HG03280 (cell line): Measurements from ENCODE around the gene GMCL2.

Experiments used
- ATAC-seq: cut with Tn5 transposase; IDR thresholded peaks from one replicate; pipeline ENCODE4 v1.9.1; 2021; ENCODE audit warnings: mild to moderate bottlenecking, moderate library complexity; ENCODE audit not compliant: unreplicated experiment

Gene GMCL2

DNA sequence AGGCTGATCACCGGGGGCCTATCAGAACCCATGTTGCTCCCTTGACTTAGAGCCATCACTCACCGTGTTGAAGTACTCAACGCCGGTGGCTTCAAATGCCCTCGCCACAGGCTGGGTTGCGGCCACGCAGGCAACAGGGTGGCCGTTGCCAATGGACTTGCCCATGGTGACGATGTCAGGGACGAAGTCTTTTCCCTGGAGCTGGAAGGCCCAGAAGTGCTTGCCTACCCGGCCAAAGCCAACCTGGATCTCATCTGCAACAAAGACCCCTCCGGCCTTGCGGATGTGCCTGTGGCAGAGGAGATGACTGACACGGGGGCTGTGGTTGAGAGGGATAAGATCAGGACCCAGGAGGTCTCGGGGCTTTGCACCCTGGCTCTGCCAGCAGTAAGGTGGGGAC lies 35.1 kb upstream of the GMCL2 start:
- ATAC-seq = no peak

DNA sequence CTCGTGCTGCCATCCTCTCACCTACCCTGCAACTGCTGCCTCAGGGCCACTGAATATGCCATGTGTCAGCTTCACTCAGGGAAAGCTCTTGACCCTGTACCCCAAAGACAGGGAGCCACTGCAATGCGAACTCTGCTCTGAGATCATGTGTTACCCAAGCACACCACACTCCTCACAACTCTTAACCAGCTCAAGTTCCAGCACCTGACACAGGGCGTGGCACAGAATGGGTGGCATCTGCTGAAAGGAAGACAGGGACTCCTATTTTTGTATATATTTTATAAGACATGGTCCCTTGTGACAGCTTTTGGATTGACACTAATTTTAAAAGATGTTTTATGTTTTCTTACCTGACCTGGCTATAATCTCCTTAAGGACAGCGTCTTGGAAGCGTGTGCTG lies 34.7 kb upstream of the GMCL2 start:
- no peak for ATAC-seq

DNA sequence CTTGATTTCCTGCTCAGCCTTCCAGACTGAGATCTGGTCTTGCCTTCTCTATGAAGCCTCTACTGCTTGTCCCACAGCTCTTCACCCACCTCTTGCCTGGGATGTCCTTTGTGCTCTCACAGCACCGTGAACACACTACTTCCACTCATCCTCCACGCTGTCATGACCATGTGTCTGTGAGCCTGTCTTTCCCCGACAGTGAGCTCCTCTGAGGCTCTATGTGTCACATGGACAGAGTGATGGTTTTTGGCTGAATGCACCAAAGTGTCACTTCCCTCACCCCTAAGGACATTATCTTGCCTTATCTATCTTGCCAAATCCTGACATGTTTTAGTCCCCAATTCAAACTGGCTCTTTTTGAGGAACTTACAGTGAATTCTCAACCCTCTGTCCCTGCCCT lies 34.1 kb upstream of the GMCL2 start:
- ATAC-seq = no peak

DNA sequence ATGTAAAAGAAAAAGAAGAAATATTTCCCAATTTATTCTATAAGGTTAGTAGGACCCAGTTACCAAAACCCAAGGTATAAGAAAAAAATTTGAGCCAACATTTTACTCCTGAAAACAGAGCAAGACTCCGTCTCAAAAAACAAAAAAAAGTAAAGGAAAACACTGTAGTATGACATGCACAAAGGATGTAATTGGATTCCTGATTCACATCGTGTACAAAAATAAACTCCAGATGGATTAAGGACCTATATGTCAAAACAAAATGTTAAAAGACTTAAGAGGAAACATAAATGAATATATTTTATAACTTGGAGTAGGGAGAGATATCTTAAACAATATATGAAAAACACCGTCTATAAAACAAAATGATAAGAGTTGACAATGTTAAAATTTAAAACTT lies 31.7 kb upstream of the GMCL2 start:
- no peak for ATAC-seq

DNA sequence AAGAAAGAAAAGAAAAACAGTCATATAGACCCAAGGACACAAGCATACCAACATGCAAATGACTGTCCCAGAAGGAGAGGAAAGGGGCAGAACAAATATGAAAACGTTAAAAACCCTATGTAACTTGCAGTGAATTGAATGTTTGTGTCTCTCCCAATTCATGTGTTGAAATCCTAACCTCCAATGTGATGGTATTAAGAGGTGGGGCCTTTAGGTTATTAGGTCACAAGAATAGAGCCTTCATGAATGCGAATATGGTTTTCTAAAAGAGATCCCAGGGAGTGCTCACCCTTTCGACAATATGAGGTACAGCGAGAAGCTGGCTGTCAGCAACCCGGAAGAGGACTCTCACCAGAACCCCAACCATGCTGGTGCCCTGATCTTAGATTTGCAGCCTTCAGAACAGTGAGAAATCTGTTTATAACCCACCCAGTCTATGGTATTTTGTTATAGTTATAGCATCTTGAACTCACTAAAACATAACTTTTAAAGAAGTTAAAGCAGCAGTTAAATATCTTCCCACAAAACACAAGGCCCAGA lies 31.1 kb upstream of the GMCL2 start:
- no peak for ATAC-seq

DNA sequence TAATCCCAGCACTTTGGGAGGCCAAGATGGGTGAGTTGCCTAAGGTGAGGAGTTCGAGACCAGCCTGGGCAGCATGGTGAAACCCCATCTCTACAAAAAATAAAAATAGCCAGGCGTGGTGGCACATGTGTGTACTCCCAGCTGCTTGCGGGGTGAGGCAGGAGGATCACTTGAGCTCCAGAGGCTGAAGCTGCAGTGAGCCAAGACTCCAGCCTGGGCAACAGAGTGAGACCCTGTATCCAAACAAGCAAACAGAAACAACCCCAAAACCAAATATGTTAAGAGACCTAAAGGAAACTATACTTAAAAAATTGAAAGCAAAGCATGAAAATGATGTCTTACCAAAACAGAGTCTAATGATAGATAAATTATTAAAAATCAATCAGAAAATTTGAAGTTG lies 29.6 kb upstream of the GMCL2 start:
- ATAC-seq = no peak

DNA sequence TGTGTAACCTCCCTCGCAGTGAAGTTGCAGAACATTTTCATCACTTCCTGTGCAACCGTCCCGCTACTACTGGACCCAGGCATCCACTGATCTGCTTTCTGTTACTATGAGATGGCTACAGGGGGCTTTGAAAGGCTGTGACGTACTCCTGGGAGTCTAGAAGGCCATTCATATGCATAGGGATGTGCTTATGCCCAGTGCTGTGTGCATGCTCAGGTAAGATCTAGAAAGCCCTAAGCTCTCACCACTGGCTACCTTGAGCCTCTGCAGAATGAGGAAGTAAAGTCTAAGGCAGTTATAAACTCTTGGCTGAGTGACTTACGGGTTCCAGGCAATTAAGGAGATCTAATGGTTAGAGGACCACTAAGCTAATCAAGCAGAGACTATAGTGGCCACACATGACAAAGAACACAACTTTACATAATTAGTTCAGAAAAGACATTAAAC lies 28.9 kb upstream of the GMCL2 start:
- ATAC-seq = no peak

DNA sequence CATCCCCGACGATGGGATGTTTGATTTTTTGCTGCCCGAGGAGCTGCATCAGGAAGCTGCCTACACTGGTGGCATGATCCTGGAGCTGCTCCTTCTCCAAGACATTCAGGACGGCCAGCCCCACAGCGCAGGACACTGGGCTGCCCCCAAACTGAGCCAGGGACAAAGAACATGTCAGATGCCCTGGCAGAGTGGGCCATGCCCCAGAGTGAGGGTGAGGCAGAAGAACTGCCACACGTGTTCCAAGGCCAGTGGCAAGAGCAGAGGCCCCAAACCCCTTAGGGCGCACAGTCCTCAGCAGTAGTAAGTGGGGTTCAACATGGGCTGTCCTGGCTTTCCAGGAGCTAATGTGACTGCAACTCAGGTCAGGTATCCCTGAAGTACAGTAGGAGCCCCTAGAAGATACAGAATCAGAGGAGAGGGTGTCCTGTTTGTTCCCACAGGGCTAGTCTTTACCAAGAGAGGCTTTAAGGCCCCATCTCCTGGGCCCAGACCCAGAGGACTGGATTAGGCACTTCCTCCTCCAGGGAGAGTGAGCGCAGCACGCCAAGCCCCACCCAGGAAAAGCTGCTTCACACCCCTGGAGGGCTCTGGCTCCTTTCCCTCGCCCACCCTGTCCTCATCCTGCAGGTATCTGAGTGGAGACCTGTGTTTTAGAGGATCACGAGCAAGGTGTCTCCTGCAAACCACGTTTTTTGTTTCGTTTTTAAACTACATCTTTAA lies 28.3 kb upstream of the GMCL2 start:
- no peak for ATAC-seq

DNA sequence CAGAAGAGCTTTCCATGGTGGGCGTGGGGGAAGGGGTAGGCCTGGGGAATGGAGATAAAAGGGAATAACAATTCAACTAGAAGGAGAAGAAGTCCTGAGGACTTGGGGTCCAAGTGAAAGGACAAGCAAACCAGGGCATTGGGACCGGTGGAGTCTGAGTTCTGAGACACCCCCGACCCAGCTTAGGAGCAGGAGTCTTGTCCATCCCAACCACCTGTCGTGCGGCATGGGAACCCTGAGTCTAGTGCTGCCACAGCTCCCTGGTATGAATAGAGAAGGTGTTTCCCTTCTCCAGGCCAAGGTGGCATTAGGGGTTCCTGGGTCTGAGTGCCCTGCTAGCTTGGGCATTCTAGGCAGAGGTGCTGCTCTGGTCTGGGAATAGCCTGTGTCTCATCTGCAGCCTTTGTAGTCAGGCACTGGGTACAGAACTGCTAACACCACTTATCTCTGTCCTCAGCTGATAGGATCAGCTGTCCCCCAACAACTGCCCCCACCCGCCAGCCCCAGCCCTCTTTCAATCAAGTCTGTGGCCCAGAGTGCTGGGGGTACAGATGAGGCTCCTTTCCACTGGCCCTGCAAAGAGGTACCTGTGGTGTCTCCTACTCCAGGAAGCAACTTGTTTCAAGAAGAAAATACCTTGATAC lies 27.1 kb upstream of the GMCL2 start:
- no peak for ATAC-seq

DNA sequence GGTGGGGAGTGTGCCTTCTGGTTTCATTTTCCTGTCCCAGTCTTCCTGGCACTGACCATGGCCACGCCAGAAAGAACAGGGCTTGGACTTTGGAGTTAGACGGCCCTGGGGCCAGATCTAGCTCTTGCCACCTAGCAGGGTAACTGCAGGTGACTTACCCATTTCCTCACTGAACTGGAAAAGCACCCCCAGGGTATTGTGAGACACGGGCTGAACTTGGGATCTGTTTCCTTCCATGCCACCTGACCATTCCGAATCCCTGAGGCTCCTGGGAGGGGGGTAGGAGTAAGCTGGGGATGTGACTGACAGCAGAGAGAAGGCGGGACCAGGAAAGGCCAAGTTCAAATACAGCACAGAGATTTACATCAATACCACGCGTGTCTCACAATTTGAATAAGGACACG lies 26.6 kb upstream of the GMCL2 start:
- no peak for ATAC-seq

DNA sequence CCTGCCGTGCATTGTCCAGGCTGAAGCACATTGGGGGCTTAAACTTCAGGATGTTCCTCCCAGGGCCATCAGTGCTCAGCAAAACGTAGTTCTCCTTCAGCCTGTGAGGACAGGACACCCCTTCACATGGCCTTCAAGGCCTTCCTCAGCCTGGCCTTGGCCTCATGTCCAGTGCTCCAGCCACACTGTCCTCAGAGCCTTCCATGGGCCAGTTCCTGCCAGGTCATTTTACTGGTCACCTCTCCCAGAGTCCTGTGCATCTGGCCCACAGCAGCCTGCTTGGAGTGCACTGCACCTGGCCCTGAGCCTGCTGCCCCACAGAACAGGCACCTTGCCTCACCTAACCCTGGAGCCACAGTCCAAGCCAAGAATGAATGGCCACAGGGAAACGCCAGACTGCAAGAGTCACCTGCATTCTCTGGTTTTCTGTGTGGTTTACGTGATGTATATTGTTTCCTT lies 25.9 kb upstream of the GMCL2 start:
- ATAC-seq = no peak

DNA sequence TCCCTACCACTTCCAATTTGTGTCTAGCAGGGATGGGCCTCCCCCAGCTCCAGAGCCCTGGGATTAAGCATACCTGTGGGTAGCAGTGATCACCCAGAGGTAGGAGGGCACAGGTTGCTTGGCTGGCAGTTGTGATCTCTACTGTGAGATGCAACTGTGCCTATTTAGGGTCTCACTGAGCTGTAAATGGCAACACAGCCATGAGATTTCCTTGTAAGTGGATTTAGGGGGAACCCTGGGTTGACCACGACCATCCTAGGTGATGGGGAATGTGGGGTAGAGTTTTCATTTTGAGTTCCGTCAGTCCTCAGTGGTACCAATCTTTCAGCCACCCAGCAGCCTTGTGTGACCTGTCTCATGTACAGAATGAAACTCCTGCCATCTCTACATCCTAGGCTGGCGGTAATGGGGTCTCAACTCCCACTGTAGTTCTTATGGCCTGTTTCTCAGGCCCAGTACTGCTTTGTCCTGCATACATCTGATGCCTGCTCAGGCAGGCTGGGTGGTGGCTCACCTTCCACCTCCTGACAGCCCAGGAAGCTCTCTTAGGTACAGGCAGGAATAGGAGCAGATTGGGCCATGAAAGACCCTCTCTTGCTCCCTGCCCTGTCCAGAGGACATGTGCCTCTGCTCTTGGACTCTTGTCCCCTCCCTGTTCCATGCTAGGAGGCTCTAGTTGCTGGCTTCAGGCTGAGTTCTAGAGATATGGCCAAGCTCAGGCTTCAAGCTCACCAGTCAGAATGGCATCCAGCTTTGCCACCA lies 25.3 kb upstream of the GMCL2 start:
- no peak for ATAC-seq

DNA sequence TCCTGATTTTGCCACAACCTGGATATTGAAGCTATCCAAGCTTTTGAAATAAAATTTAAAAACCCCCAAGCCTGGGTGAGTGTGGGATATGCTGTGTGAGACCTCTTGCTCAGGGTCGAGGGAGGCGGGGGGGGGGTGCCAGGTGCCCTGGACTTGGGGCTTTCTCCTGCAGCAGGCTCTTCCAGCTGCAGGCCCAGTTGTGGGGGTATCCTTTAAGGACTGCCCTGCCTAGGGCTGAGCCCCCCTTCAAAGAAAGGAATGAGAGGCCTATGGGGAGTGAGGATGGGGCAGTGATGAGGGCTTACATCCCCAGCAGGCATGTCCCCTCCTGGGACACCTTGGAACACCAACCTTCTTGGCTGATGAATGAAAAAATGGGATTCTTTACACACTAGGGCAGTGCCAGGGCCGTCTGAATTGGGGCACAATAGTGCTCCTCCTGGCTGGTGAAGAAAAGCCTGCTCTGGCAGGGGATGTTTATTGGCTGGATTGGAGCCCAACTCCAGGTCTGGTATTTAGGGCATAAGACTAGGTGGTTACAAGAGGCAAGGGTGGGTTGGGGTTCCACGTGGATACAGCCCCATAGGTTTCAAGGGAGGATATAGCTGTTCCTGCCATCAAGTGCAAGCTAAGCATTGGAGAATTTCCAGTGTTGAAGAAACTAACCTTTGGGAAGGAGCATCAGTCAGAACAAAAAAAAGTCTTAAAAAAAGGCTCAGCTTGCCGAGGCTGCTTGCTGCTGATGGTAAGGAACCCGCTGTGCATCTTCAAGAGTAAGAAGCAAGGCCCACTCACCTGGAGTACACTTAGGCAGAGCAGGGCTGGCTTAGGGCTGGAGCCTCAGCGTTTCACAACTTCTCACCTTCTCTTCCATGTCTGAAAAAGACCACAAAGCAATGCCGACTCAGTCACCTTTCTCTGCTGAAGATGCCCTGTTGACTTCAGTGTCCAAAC lies 24.2 kb upstream of the GMCL2 start:
- ATAC-seq = no peak

DNA sequence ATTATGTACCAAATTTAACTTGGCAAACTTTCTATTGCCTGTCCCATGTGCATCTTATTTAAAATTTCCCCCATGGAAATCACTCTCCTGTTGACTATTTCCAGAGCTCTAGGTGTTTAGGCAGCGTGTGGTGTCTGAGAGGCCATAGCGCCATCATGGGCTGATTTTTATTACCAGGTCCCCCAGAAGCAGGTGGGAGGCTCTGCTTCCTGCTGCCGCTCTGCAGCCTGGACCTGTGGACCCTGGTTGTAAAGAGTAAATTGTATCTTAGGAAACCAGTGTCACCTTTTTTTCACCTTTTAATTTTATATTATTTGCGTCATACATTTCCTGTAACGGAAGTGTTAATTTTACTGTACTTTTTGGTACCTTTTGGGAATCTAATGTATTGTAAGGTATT lies 23.5 kb upstream of the GMCL2 start:
- no peak for ATAC-seq

DNA sequence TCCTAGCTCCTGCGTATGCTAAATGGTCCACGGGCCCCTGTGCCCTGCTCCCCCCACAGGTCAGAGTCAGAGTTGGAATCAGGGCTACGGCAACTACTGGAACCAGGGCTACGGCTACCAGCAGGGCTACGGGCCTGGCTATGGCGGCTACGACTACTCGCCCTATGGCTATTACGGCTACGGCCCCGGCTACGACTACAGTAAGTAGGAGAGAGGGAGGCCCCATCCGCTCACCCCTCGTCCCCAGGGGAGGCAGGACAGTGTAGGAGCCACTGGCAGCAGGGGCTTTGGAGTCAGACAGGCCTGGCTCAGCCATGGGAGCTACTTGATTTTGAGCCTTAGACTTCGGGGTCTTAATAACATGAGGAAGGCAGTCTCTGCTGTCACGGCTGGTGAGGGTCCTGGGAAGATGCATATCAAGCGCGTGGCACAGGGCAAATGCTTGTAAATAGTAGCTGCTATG lies 22.9 kb upstream of the GMCL2 start:
- ATAC-seq = no peak

DNA sequence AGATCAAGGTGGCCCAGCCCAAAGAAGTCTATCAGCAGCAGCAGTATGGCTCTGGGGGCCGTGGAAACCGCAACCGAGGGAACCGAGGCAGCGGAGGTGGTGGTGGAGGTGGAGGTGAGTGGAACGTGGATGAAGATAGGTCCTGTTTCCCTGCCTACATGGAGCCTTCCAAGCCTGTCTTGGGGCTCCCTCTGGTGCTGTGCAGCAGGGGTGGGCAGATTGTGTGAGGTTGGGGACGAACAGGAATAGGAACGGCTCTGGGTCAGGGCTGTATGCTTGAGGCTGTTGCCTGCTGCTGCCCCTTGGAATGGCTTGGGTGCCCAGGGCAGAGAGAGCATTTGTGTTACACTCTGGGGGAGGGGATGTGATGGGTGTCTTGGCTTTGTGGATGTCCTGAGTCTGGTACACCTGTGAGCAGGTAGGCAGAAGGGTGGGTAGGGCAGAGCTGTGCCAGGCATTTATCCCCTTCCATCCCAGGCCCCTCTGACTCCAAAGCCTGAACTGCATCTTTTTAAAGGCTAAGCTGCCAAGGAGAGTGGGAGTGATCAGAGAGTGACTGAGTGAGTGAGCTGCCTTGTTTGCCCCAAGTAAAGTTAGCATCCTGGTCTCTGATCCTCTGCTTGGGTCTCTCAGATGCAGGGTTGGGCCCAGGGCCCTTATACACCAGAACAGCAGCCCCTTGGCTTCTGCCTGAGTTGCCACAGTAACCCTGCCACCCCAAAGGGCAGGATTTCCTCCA lies 22.3 kb upstream of the GMCL2 start:
- no peak for ATAC-seq

DNA sequence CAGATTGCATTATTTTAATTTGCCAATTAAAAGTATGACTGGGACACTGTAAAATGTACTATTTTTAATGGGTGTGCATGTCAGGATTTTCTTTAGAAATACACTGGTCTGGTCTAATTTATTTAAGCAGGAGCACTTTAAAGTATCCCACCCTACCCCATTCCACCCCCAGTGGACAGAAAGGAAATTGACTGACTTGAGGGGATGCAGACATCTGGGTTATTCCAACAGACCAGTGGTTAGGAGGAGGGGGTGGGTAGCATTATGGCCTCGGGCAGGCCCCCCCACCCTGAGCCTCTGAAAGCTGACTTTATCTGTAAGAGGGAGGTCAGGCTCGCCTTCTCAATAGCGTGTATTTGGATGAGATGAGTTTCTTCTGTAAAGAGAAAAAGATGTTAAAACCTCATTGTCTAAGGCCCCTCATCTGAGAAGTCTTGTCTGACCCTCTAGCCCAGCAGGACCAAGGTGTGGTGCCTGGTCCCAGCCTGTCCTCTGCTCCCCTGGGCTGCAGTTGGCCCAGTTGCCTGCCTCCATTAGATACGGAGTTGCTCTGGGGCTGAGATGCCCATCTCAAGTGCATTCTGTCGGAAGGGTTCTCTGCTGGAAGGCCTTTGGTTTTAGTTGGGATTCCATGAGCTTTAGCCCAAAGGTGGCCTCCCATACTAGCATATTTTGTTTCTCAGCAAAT lies 21.5 kb upstream of the GMCL2 start:
- no peak for ATAC-seq

DNA sequence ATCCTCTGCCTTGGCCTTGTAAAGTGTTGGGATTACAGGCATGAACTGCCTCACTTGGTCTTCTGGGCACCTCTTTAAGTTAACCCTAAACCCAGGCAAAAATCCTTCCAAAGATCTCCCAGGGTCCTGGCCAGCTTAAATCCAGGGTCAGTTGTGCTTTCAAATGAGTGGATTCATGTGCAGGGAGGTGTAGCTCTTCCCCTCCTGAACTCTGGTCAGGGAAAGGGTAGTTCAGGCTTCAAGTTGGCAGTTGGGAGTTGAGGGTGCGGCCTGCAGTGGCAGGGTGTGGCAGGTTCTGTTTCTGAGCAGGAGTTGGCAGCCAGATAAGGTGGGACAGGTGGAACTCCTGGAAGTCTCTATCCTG lies 20.7 kb upstream of the GMCL2 start:
- no peak for ATAC-seq

DNA sequence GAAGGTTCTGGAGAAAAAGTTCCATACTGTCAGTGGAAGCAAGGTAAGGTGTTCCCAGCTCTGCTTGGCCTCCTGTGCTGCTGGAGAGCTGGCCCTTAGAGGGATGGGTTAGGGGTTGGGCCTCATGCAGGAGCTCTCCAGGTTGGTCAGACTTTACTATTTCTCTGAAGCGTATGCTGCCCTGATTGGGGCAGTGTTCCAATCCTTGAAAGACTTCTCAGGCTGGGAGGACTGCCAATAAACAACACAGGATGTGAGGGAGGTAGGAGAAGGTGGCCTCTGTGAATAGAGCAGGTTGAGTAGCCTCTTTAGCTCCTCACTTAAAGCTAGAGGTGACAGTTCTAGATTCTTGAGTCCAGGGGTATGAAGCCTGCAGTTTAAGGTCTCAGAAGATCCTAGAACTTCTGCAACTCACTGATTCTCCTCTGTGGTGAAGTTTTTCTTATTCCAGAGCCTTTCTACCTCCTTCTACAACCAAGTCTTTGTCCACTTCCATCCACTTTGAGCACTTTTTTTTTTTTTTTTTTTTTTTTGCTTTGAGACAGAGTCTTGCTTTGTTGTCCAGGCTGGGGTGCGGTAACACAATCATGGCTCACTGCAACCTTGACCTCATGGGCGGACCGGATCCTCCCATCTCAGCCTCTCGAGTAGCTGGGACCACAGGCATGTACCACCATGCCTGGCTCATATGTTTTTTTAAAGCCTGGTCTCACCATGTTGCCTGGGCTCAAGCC lies 20.2 kb upstream of the GMCL2 start:
- ATAC-seq = no peak
